Measurements from ENCODE around the gene CUBN. TPM values are rescaled to one million over a fixed set of nuclear protein-coding genes. Genes with fewer than 3 reads are reported as not detected.

Gene CUBN
- total and polyA plus RNA-seq, 9 of the 15 experiments (the other 6 are each of a cell fraction or from before 2014, with no cell fraction given) = 0.04 to 0.33 (median 0.09) TPM

DNA sequence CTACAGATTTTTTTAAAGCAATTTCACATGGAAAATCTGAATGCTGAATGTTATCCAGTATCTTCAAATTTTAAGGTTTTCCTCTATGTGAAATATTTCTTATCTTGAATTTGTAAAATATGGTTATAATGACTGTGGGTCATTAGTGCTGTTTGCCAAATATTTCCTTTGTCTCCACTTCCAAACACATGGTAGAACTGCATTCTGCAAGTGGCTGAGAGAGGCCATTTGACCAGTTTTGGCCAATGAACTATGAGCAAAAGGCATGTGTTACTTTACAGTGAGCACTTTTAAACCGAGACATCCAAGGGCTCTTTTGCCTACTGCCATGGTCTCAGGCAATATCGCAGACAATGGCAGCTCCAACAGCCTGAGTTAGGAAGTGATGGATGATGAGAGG, 195.2 kb downstream of the CUBN start:
- ChIA-PET POLR2A (interaction anchor here (0.6 kb wide), 1 partner anchor 293 kb away, joined by 3 read pairs; no protein-coding TSS in a partner anchor), CTCF (ENCODE audit: low intra/inter-chr PET ratio) (no interaction called here)
- Histone ChIP-seq H3K27ac (ENCODE audit: extremely low read depth, low read depth, low read length) (no peak overlapping the region), H3K36me3 (ENCODE audit: control insufficient read depth, insufficient read depth, low read length) (no peaks in the 10 kb centered on the region), H3K79me2 (ENCODE audit: control insufficient read depth, insufficient read depth, low read length) (no peaks in the 10 kb centered on the region), H2AFZ (ENCODE audit: low read depth, low read length) (no peak overlapping the region), H3K9ac (ENCODE audit: insufficient read depth in 1 of 2, low read depth in 2 of 2, low read length in 2 of 2) (no peak overlapping the region), H3K27me3 (ENCODE audit: control insufficient read depth in 2 of 2, insufficient read depth in 2 of 2, low read length in 2 of 2) (no peaks in the 10 kb centered on the region), H3K4me1 (replicated peaks in 1 of 2; ENCODE audit: control insufficient read depth in 2 of 2, insufficient read depth in 2 of 2, low read length in 2 of 2) (no peaks in the 10 kb centered on the region), H3K9me3 (replicated peaks; ENCODE audit: control insufficient read depth, insufficient read depth, low read depth, low read length) (no peaks in the 10 kb centered on the region), H3K4me2 (ENCODE audit: insufficient read depth, low read length) (no peak overlapping the region), H3K9me1 (ENCODE audit: control insufficient read depth, insufficient read depth, low read length) (no peaks in the 10 kb centered on the region), H4K20me1 (replicated peaks; ENCODE audit: control insufficient read depth, insufficient read depth, low read length) (no peaks in the 10 kb centered on the region), H3K4me3 (no peak overlapping the region)
- no TSS peak for BruUV-seq (replicated peaks)
- FAIRE-seq (no peak), DNase-seq (ENCODE audit: extremely low read depth in 1 of 4, low spot score in 3 of 4) (no peak), ATAC-seq (no peak)
- in situ Hi-C loops (cut with MboI) (no loop called here), intact Hi-C loops (cut with micrococcal nuclease) (no loop called here)
- TF ChIP-seq, protein P1, sequence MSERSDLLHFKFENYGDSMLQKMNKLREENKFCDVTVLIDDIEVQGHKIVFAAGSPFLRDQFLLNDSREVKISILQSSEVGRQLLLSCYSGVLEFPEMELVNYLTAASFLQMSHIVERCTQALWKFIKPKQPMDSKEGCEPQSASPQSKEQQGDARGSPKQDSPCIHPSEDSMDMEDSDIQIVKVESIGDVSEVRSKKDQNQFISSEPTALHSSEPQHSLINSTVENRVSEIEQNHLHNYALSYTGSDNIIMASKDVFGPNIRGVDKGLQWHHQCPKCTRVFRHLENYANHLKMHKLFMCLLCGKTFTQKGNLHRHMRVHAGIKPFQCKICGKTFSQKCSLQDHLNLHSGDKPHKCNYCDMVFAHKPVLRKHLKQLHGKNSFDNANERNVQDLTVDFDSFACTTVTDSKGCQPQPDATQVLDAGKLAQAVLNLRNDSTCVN (CRISPR knock-in tag; IDR thresholded peaks at IDR 0.05) = no peak
- TF ChIP-seq, protein P2, sequence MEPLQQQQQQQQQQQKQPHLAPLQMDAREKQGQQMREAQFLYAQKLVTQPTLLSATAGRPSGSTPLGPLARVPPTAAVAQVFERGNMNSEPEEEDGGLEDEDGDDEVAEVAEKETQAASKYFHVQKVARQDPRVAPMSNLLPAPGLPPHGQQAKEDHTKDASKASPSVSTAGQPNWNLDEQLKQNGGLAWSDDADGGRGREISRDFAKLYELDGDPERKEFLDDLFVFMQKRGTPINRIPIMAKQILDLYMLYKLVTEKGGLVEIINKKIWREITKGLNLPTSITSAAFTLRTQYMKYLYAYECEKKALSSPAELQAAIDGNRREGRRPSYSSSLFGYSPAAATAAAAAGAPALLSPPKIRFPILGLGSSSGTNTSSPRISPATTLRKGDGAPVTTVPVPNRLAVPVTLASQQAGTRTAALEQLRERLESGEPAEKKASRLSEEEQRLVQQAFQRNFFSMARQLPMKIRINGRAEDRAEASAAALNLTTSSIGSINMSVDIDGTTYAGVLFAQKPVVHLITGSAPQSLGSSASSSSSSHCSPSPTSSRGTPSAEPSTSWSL (CRISPR knock-in tag; IDR thresholded peaks at IDR 0.05; ENCODE audit: borderline replicate concordance) = no peak
- TF ChIP-seq ZNF79 (CRISPR knock-in tag; IDR thresholded peaks at IDR 0.05; ENCODE audit: low read depth) (no peak), XRCC4 (IDR thresholded peaks at IDR 0.05; ENCODE audit: extremely low read depth, insufficient read depth, insufficient read length) (no peak), MCM5 (IDR thresholded peaks at IDR 0.05; ENCODE audit: low read depth) (no peak), LEF1 (IDR thresholded peaks at IDR 0.05) (no peak), KHSRP (IDR thresholded peaks at IDR 0.05) (no peak), NCOA1 (IDR thresholded peaks at IDR 0.05; ENCODE audit: low read depth) (no peak), OTX1 (CRISPR knock-in tag; IDR thresholded peaks at IDR 0.05) (no peak), NR1H2 (CRISPR knock-in tag; IDR thresholded peaks at IDR 0.05) (no peak)
- TF ChIP-seq, protein P3, sequence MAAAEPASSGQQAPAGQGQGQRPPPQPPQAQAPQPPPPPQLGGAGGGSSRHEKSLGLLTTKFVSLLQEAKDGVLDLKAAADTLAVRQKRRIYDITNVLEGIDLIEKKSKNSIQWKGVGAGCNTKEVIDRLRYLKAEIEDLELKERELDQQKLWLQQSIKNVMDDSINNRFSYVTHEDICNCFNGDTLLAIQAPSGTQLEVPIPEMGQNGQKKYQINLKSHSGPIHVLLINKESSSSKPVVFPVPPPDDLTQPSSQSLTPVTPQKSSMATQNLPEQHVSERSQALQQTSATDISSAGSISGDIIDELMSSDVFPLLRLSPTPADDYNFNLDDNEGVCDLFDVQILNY (CRISPR knock-in tag; IDR thresholded peaks at IDR 0.05) = no peak
- WGBS (ENCODE audit: insufficient coverage, low coverage, missing lambda C conversion rate) = 28% methylated on average over 2 of the region's 2 CpGs

Measured in K562 (cell line).